HepG2 (cell line): ENCODE measurements around the gene GLI3.

ENCODE experiments used
- BRCA1 ChIP-seq: sonication (generic); formaldehyde crosslinking; IDR thresholded peaks from 2 replicates; pipeline ENCODE4 v1.4.0; 2020; ENCODE audit warnings: missing genetic modification reagents
- POLR2A ChIP-seq, 2 experiments: IDR thresholded peaks; 2 replicates each; pipeline ENCODE4 v1.6.1; 2011; ENCODE audit warnings: low read depth in 2 of 2, low read length in 2 of 2, mild to moderate bottlenecking in 1 of 2, moderate library complexity in 1 of 2; ENCODE audit not compliant: insufficient read depth in 1 of 2
- SMAD3 ChIP-seq: sonication (generic); formaldehyde crosslinking; IDR thresholded peaks from 2 replicates; pipeline ENCODE4 v1.4.0; 2020; ENCODE audit warnings: missing genetic modification reagents

GRCh38 chr7:42107484-42108240 lies 129.3 kb downstream of the GLI3 start:
- TF ChIP-seq POLR2A (IDR thresholded peaks at IDR 0.05; ENCODE audit: insufficient read depth in 1 of 2, low read depth in 2 of 2, low read length in 2 of 2) (no peak), SMAD3 (no peak), BRCA1 (CRISPR knock-in tag) (no peak)
